Measurements from ENCODE around the gene ERICH6. TPM values are rescaled to one million over a fixed set of nuclear protein-coding genes. Genes with fewer than 3 reads are reported as not detected.

ERICH6 gene
- total RNA-seq, 3 donors from 2014 or later = 0.29 to 0.98 (median 0.48) TPM

DNA sequence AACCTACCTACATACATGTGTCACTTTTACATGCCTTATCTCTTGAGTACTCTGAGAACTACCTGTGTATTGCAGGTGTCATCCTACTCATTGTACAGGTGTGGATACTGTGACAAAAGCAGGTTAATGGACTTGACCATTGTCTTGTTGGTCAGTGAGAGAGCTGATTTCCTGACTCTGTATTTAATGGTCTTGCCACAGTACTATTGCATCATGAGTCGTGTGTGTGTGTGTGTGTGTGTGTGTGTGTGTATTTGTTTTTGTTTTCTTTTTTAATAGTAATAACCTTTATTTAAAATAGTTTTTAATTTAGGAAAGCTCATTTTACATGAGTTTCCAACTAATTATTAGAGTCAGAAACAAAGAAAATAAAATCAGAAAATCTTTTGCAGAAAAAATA, 92.9 kb downstream of the ERICH6 start:
- Histone ChIP-seq H3K9me3 (no peaks in the 10 kb centered on the region), H3K27ac (no peak overlapping the region), H3K27me3 (no peaks in the 10 kb centered on the region), H3K4me3 (no peak overlapping the region), H3K4me1 (peaks cover 0 to 7% of the 10 kb centered on the region in 2 donors), H3K36me3 (no peaks in the 10 kb centered on the region)
- no peak for DNase-seq (ENCODE audit: low spot score in 2 of 2)
- TF ChIP-seq, protein P1, sequence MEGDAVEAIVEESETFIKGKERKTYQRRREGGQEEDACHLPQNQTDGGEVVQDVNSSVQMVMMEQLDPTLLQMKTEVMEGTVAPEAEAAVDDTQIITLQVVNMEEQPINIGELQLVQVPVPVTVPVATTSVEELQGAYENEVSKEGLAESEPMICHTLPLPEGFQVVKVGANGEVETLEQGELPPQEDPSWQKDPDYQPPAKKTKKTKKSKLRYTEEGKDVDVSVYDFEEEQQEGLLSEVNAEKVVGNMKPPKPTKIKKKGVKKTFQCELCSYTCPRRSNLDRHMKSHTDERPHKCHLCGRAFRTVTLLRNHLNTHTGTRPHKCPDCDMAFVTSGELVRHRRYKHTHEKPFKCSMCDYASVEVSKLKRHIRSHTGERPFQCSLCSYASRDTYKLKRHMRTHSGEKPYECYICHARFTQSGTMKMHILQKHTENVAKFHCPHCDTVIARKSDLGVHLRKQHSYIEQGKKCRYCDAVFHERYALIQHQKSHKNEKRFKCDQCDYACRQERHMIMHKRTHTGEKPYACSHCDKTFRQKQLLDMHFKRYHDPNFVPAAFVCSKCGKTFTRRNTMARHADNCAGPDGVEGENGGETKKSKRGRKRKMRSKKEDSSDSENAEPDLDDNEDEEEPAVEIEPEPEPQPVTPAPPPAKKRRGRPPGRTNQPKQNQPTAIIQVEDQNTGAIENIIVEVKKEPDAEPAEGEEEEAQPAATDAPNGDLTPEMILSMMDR (IDR thresholded peaks at IDR 0.05) = no peak
- TF ChIP-seq POLR2AphosphoS5 (IDR thresholded peaks at IDR 0.05) = no peak
- no peak for TF ChIP-seq POLR2A (IDR thresholded peaks at IDR 0.05)
- intact Hi-C loops (cut with DNase I; ENCODE audit: low total_unique reads) = loop anchor here (5.0 kb wide), 1 partner anchor 812 kb away; no protein-coding TSS in a partner anchor

- H3K4me1 ChIP-seq = peaks cover 0 to 7% of the 10 kb centered on the region in 2 donors
- no peaks in the 10 kb centered on the region for H3K36me3 ChIP-seq
- H3K27me3 ChIP-seq = no peaks in the 10 kb centered on the region
- H3K9me3 ChIP-seq = no peaks in the 10 kb centered on the region
- intact Hi-C loops (cut with DNase I; ENCODE audit: low total_unique reads) = loop anchor here (5.0 kb wide), 1 partner anchor 812 kb away; no protein-coding TSS in a partner anchor
- no peak for DNase-seq (ENCODE audit: low spot score in 2 of 2)
- no peak for TF ChIP-seq POLR2A (IDR thresholded peaks at IDR 0.05)
- no peak for TF ChIP-seq POLR2AphosphoS5 (IDR thresholded peaks at IDR 0.05)
- TF ChIP-seq, protein P1 (IDR thresholded peaks at IDR 0.05) = no peak
- H3K4me3 ChIP-seq = no peak overlapping the region
- no peak overlapping the region for H3K27ac ChIP-seq
These were observed 93.7 kb downstream of the ERICH6 start for GRCh38 chr3:150609988-150610387.

Other genes starting within 250 kb of the ERICH6 start
- 100 to 1,000 TPM; 231 to 327 (median 273) TPM for gene SERP1, start 157.4 kb downstream of the ERICH6 start, total RNA-seq
- gene EIF2A, start 157.1 kb downstream of the ERICH6 start, total RNA-seq = 100 to 1,000 TPM; 204 to 247 (median 239) TPM
- 100 to 1,000 TPM in 2 of 3 donors, 10 to 100 TPM in 1; 86.9 to 143 (median 127) TPM for gene SELENOT, start 100.6 kb downstream of the ERICH6 start, total RNA-seq
- 10 to 100 TPM; 37.4 to 40.3 (median 39.1) TPM for gene SIAH2, start 59.2 kb upstream of the ERICH6 start, total RNA-seq
- not detected for gene MINDY4B, start 201.5 kb upstream of the ERICH6 start, total RNA-seq

All from breast epithelium (tissue), 4 donors.